Thoracic aorta (tissue), 2 donors: ENCODE data around the gene YBX2. TPM values are rescaled to one million over a fixed set of nuclear protein-coding genes. Genes with fewer than 3 reads are reported as not detected.
"Not testable (repeated sequence)": the region's sequence is repeated elsewhere in the genome, so short reads cannot be mapped to it uniquely, and the experiment has no call there.

Experiments
- ATAC-seq: fragments of 150-250 bp; one replicate; pipeline ENCODE4 v1.8.0; 2017; ENCODE audit warnings: low read depth; ENCODE audit not compliant: insufficient number of reproducible peaks, low FRiP score
- DNase-seq: peaks from one replicate; pipeline ENCODE4 v3.0.0-alpha.2; 2020; ENCODE audit warnings: low spot score
- H3K27ac ChIP-seq, 2 donors: fragments of 200-600 bp; sonication (generic); 1 replicate in 1 of 2; 2 replicates in 1 of 2; pipeline ENCODE4 v1.5.1; 2016; ENCODE audit warnings: mild to moderate bottlenecking in 2 of 2, moderate library complexity in 2 of 2
- H3K27me3 ChIP-seq: fragments of 200-600 bp; sonication (generic); replicated peaks from 2 replicates; pipeline ENCODE4 v1.6.0; 2016; ENCODE audit warnings: mild to moderate bottlenecking; ENCODE audit not compliant: insufficient read depth
- H3K36me3 ChIP-seq: fragments of 200-600 bp; sonication (generic); one replicate; pipeline ENCODE4 v1.5.1; 2016
- H3K4me1 ChIP-seq, 2 donors: fragments of 200-600 bp; sonication (generic); 1 replicate in 1 of 2; 2 replicates in 1 of 2; pipeline versions ENCODE4 v1.5.1 to v1.6.0; 2016; ENCODE audit warnings: low read depth in 2 of 2, mild to moderate bottlenecking in 1 of 2; ENCODE audit not compliant: control insufficient read depth in 1 of 2
- H3K4me3 ChIP-seq: fragments of 200-600 bp; sonication (generic); 2 replicates; pipeline ENCODE4 v1.5.1; 2016; ENCODE audit warnings: mild to moderate bottlenecking
- H3K9me3 ChIP-seq: fragments of 200-600 bp; sonication (generic); 2 replicates; pipeline ENCODE4 v1.5.1; 2016
- total RNA-seq, 2 donors: library from RNA; depleted of rRNA; stranded (reverse); fragments of >200 nt; gene quantifications; one replicate each; pipeline versions ENCODE4 v1.1.0 to v1.2.3, GENCODE V29; 2016
- TF ChIP-seq, protein P1 (sequence below): fragments of 200-600 bp; sonication (generic); IDR thresholded peaks from one replicate; pipeline ENCODE4 v1.5.1; 2019; ENCODE audit warnings: antibody characterized with exemption

Gene YBX2
- total RNA-seq: not detected

DNA sequence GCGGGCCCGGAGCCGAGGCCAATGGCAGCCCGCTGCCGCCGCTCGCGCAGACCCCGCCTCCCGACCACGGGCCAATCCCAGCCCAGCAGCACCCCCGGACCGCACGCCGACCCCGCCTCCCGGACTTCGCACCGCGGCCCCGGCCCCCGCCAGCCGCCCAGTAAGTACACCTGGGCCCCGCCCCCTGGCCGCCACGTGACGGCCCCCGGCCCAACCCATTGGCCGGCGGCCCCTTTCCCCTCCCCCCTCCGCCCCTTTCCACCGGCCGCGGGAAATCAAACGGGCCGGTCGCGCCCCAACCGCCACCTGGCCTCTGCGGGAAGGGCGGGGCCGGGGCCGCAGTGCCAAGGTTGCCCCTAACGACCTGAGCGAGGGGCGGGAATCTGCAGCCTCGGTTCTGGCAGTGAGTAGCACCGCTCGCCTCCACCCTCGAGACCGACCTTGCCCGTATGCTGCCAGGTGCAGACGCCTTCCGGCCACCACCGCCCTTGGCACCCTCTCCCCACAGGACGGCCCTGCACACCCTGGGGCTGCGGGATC, at the start of gene YBX2:
Gene YBX2 (minus strand): TSS at position 26 of the 540 bp plus-strand sequence. CDS start 139 bp downstream, outside the sequence.
- Histone ChIP-seq H3K4me3 (peak within 1 kb of the TSS; percentile 56), H3K36me3 (no peaks in the 10 kb centered on the region), H3K4me1 (peaks cover 15 to 34% of the 10 kb centered on the region in 2 donors), H3K27me3 (peaks cover 5% of the 10 kb centered on the region), H3K27ac (no peak within 1 kb of the TSS), H3K9me3 (no peaks in the 10 kb centered on the region)
- ATAC-seq (no peak), DNase-seq (no peak)
- TF ChIP-seq, protein P1, sequence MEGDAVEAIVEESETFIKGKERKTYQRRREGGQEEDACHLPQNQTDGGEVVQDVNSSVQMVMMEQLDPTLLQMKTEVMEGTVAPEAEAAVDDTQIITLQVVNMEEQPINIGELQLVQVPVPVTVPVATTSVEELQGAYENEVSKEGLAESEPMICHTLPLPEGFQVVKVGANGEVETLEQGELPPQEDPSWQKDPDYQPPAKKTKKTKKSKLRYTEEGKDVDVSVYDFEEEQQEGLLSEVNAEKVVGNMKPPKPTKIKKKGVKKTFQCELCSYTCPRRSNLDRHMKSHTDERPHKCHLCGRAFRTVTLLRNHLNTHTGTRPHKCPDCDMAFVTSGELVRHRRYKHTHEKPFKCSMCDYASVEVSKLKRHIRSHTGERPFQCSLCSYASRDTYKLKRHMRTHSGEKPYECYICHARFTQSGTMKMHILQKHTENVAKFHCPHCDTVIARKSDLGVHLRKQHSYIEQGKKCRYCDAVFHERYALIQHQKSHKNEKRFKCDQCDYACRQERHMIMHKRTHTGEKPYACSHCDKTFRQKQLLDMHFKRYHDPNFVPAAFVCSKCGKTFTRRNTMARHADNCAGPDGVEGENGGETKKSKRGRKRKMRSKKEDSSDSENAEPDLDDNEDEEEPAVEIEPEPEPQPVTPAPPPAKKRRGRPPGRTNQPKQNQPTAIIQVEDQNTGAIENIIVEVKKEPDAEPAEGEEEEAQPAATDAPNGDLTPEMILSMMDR: no peak

DNA sequence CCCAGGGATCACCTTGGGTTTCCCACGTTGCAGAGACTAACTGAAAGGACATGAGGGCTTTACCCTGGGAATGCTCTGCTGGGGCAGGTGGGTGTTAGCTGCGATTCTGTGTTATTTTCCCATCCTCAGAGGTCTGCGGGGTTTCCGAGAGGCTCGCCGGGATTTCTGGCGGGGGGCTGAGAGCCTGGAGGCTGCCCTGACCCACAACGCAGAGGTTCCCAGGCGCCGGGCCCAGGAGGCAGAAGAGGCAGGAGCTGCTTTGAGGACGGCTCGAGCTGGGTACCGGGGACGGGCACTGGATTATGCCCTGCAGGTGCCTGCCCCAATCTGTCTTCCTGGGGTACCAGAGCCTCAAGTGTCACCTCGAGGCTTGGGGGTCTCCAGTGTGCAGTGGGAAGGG, 48.8 kb upstream of the YBX2 start:
- no peaks in the 10 kb centered on the region for H3K36me3 ChIP-seq
- H3K4me1 ChIP-seq: no peaks in the 10 kb centered on the region
- TF ChIP-seq, protein P1: no peak
- H3K27ac ChIP-seq: no peak overlapping the region
- H3K27me3 ChIP-seq: no peaks in the 10 kb centered on the region
- no peak for ATAC-seq
- DNase-seq: no peak
- no peak overlapping the region for H3K4me3 ChIP-seq
- H3K9me3 ChIP-seq: no peaks in the 10 kb centered on the region

DNA sequence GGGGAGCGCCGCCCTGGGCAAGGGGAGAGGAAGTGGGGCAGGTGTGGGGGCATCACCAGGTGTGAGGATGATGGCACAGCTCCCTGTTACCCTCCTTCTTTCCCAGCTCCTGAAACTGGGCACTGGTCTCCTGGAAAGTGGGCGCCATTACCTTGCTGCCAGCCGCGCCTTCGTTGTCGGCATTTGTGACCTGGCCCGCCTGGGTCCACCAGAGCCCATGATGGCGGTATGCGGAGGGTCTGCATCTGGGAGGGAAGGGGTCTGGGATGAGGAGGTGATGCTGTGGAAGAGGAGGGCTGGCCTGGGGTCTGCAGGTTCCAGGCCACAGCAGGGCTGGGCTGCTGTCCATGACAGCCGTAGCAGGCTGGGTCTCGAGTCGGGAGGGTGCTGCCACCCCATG, 47.4 kb upstream of the YBX2 start:
- Histone ChIP-seq H3K27ac (no peak overlapping the region), H3K36me3 (no peaks in the 10 kb centered on the region), H3K4me1 (no peaks in the 10 kb centered on the region), H3K27me3 (no peaks in the 10 kb centered on the region), H3K9me3 (no peaks in the 10 kb centered on the region), H3K4me3 (no peak overlapping the region)
- TF ChIP-seq, protein P1: no peak
- ATAC-seq (no peak), DNase-seq (no peak)

DNA sequence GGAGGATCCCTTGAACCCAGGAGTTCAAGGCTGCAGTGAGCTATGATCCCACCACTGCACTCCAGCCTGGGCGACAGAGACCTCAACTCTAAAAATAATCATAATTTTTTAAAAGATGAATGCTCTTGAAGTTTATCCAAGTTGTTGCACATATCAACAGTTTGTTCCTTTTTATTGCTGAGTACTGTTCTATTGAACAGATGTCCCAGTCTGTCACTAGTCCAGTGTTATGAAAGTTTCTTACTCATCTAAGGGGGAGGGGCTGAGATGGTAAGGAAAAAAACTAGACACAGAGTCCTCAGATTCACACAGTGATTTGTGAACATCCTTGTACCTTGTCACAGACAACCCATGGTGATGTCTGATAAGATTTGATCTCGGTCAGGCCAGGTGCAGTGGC, 45.7 kb upstream of the YBX2 start:
- no peaks in the 10 kb centered on the region for H3K4me1 ChIP-seq
- H3K4me3 ChIP-seq: no peak overlapping the region
- no peaks in the 10 kb centered on the region for H3K36me3 ChIP-seq
- H3K27ac ChIP-seq: no peak overlapping the region
- no peak for DNase-seq
- no peaks in the 10 kb centered on the region for H3K27me3 ChIP-seq
- ATAC-seq: no peak
- TF ChIP-seq, protein P1: no peak
- no peaks in the 10 kb centered on the region for H3K9me3 ChIP-seq

DNA sequence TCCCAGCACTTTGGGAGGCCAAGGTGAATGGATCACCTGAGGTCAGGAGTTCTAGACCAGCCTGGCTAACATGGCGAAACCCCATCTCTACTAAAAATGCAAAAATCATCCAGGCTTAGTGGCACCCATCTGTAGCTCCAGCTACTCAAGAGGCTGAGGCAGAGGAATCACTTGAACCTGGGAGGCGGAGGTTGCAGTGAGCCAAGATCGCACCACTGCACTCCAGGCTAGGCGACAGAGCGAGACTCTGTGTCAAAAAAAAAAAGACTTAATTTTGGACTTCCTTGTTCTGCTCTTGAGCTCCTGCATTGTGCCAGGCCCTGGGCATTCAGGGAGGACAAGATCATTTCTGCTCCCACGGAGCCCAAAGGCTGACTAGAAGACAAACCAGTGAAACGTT, 43.2 kb upstream of the YBX2 start:
- H3K27me3 ChIP-seq, H3K27ac ChIP-seq, H3K9me3 ChIP-seq, DNase-seq, H3K36me3 ChIP-seq, ATAC-seq, H3K4me1 ChIP-seq: not testable (repeated sequence)
- peak overlapping the region; percentile 57 for H3K4me3 ChIP-seq
